Measurements from ENCODE around the gene PCDH9. TPM values are rescaled to one million over a fixed set of nuclear protein-coding genes. Genes with fewer than 3 reads are reported as not detected.

The PCDH9 gene
- total and polyA plus RNA-seq, 2 of the 13 experiments (the other 11 are each of a cell fraction or from before 2014, with no cell fraction given), result 0.09 TPM; not detected in 1

DNA sequence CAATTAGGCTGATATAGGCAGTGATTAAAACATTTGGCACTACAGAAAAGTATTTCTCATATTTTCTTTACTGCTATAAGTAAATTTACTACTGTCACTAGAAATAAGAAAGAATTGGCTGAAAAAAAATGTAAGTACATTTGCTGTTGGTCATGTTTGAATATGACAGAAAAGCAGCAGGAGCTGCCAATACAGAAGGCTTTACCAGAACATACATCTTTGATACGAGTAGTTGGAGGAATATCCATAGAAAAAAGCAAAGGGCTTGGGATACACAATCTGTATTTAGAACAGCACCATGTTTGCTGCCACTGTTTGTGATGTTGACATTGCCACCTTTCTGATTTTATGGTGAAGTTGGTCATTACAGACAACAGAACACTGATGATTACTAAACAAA lies 21.6 kb downstream of the PCDH9 start:
- Histone ChIP-seq H3K4me1 (ENCODE audit: insufficient read depth, low read length) (no peaks in the 10 kb centered on the region), H3K4me3 (replicated peaks in 1 of 3; ENCODE audit: insufficient read depth in 1 of 3, low read depth in 2 of 3, low read length in 3 of 3) (no peak overlapping the region), H3K4me2 (ENCODE audit: low read depth, low read length) (no peak overlapping the region), H3K27me3 (ENCODE audit: control insufficient read depth in 1 of 2, insufficient read depth in 2 of 2, low read length in 2 of 2) (no peaks in the 10 kb centered on the region), H3K9ac (ENCODE audit: insufficient read depth, low read depth, low read length) (no peak overlapping the region), H3K36me3 (replicated peaks in 1 of 2; ENCODE audit: control insufficient read depth in 1 of 2, insufficient read depth in 2 of 2, low read length in 2 of 2) (no peaks in the 10 kb centered on the region), H4K20me1 (ENCODE audit: insufficient read depth, low read length) (no peaks in the 10 kb centered on the region), H3K27ac (ENCODE audit: extremely low read length, insufficient read depth, low read length) (no peak overlapping the region), H3K79me2 (ENCODE audit: insufficient read depth, low read length) (no peaks in the 10 kb centered on the region), H2AFZ (ENCODE audit: low read length) (no peak overlapping the region), H3K9me3 (ENCODE audit: low read length) (no peaks in the 10 kb centered on the region)
- ChIA-PET CTCF (ENCODE audit: low intra/inter-chr PET ratio, low total read pairs) (no interaction called here), POLR2A (no interaction called here)
- ATAC-seq, result no peak
- no peak for DNase-seq (ENCODE audit: low spot score)
- WGBS (ENCODE audit: low lambda C conversion rate), result 0% methylated on average over 1 of the region's 1 CpG
- in situ Hi-C loops (cut with HindIII; ENCODE audit: extremely low pct_ligation_motif_present, low pct_unique_long_range_greater_than_20kb) (no loop called here), intact Hi-C loops (cut with micrococcal nuclease; ENCODE audit: unreplicated experiment) (no loop called here)
- no peak for FAIRE-seq
- TF ChIP-seq PPARG (CRISPR knock-in tag; conservative IDR thresholded peaks at IDR 0.05) (no peak), ARID2 (CRISPR knock-in tag; IDR thresholded peaks at IDR 0.05; ENCODE audit: borderline replicate concordance) (no peak)
- TF ChIP-seq, protein P1, sequence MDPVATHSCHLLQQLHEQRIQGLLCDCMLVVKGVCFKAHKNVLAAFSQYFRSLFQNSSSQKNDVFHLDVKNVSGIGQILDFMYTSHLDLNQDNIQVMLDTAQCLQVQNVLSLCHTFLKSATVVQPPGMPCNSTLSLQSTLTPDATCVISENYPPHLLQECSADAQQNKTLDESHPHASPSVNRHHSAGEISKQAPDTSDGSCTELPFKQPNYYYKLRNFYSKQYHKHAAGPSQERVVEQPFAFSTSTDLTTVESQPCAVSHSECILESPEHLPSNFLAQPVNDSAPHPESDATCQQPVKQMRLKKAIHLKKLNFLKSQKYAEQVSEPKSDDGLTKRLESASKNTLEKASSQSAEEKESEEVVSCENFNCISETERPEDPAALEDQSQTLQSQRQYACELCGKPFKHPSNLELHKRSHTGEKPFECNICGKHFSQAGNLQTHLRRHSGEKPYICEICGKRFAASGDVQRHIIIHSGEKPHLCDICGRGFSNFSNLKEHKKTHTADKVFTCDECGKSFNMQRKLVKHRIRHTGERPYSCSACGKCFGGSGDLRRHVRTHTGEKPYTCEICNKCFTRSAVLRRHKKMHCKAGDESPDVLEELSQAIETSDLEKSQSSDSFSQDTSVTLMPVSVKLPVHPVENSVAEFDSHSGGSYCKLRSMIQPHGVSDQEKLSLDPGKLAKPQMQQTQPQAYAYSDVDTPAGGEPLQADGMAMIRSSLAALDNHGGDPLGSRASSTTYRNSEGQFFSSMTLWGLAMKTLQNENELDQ (CRISPR knock-in tag; IDR thresholded peaks at IDR 0.05; ENCODE audit: borderline replicate concordance), result no peak
- no TSS peak for BruUV-seq (replicated peaks)

DNA sequence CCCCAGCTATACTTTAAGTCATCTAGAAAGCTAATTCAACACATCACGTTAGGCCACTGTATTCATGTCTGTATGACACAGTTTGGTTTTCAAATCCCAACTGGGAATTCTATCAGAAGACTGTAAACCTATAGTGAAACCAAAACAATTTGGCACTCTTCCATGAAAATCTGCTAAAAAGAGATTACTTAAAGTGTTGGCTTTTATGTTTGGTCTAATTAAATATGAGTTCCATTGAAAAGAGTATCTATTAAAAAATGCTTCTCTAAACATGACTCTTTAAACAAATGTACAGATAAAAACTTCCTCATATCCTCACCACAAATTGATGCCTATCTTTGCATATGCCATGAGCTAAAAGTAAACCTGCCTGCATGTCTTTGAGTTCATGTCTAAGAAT lies 25.4 kb downstream of the PCDH9 start:
- DNase-seq (ENCODE audit: low spot score) (no peak), FAIRE-seq (no peak), ATAC-seq (no peak)
- no peaks in the 10 kb centered on the region for H3K36me3 ChIP-seq (replicated peaks in 1 of 2; ENCODE audit: control insufficient read depth in 1 of 2, insufficient read depth in 2 of 2, low read length in 2 of 2)
- no peaks in the 10 kb centered on the region for H3K9me3 ChIP-seq (ENCODE audit: low read length)
- no peak overlapping the region for H3K27ac ChIP-seq (ENCODE audit: extremely low read length, insufficient read depth, low read length)
- no peak overlapping the region for H3K9ac ChIP-seq (ENCODE audit: insufficient read depth, low read depth, low read length)
- intact Hi-C loops (cut with micrococcal nuclease; ENCODE audit: unreplicated experiment), result no loop called here
- WGBS (ENCODE audit: low lambda C conversion rate), result 0% methylated on average over 1 of the region's 1 CpG
- no peaks in the 10 kb centered on the region; a peak in 1 of 5 replicates for H3K27me3 ChIP-seq (ENCODE audit: control insufficient read depth in 1 of 2, insufficient read depth in 2 of 2, low read length in 2 of 2)
- no peak overlapping the region for H3K4me2 ChIP-seq (ENCODE audit: low read depth, low read length)
- BruUV-seq (replicated peaks), result no TSS peak
- no peaks in the 10 kb centered on the region for H4K20me1 ChIP-seq (ENCODE audit: insufficient read depth, low read length)
- in situ Hi-C loops (cut with HindIII; ENCODE audit: extremely low pct_ligation_motif_present, low pct_unique_long_range_greater_than_20kb), result no loop called here
- H3K4me3 ChIP-seq (replicated peaks in 1 of 3; ENCODE audit: insufficient read depth in 1 of 3, low read depth in 2 of 3, low read length in 3 of 3), result no peak overlapping the region
- POLR2A ChIA-PET, result no interaction called here
- CTCF ChIA-PET (ENCODE audit: low intra/inter-chr PET ratio, low total read pairs), result no interaction called here
- H2AFZ ChIP-seq (ENCODE audit: low read length), result no peak overlapping the region
- H3K79me2 ChIP-seq (ENCODE audit: insufficient read depth, low read length), result no peaks in the 10 kb centered on the region
- H3K4me1 ChIP-seq (ENCODE audit: insufficient read depth, low read length), result no peaks in the 10 kb centered on the region
- TF ChIP-seq NKX3-1 (CRISPR knock-in tag; IDR thresholded peaks at IDR 0.05) (no peak), ZNF326 (CRISPR knock-in tag; IDR thresholded peaks at IDR 0.05; ENCODE audit: borderline replicate concordance) (no peak), BORCS8-MEF2B (CRISPR knock-in tag; IDR thresholded peaks at IDR 0.05) (no peak), ONECUT2 (CRISPR knock-in tag; IDR thresholded peaks at IDR 0.05) (no peak), ZNF670 (CRISPR knock-in tag; IDR thresholded peaks at IDR 0.05; ENCODE audit: borderline replicate concordance) (no peak), ZNF329 (CRISPR knock-in tag; IDR thresholded peaks at IDR 0.05; ENCODE audit: low read depth) (no peak), PLRG1 (conservative IDR thresholded peaks at IDR 0.05) (no peak)
- TF ChIP-seq, protein P2, sequence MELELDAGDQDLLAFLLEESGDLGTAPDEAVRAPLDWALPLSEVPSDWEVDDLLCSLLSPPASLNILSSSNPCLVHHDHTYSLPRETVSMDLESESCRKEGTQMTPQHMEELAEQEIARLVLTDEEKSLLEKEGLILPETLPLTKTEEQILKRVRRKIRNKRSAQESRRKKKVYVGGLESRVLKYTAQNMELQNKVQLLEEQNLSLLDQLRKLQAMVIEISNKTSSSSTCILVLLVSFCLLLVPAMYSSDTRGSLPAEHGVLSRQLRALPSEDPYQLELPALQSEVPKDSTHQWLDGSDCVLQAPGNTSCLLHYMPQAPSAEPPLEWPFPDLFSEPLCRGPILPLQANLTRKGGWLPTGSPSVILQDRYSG (CRISPR knock-in tag; IDR thresholded peaks at IDR 0.05), result no peak
- TF ChIP-seq, protein P3, sequence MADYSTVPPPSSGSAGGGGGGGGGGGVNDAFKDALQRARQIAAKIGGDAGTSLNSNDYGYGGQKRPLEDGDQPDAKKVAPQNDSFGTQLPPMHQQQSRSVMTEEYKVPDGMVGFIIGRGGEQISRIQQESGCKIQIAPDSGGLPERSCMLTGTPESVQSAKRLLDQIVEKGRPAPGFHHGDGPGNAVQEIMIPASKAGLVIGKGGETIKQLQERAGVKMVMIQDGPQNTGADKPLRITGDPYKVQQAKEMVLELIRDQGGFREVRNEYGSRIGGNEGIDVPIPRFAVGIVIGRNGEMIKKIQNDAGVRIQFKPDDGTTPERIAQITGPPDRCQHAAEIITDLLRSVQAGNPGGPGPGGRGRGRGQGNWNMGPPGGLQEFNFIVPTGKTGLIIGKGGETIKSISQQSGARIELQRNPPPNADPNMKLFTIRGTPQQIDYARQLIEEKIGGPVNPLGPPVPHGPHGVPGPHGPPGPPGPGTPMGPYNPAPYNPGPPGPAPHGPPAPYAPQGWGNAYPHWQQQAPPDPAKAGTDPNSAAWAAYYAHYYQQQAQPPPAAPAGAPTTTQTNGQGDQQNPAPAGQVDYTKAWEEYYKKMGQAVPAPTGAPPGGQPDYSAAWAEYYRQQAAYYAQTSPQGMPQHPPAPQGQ (CRISPR knock-in tag; IDR thresholded peaks at IDR 0.05; ENCODE audit: borderline replicate concordance), result no peak
